Adrenal gland (tissue), 5 donors: ENCODE measurements around the gene SPAG9.
"Not testable (repeated sequence)": the region's sequence is repeated elsewhere in the genome, so short reads cannot be mapped to it uniquely, and the experiment has no call there.

Experiments used
- POLR2A ChIP-seq, 2 donors: fragments of 450-650 bp; IDR thresholded peaks; one replicate each; pipeline ENCODE4 v1.6.1; 2017; ENCODE audit warnings: antibody characterized with exemption in 2 of 2, mild to moderate bottlenecking in 2 of 2, moderate library complexity in 1 of 2
- TF ChIP-seq, protein P1 (sequence below), 6 experiments: fragments of 450-650 bp in 4 of 6; fragments of 200-600 bp in 2 of 6; sonication (generic) in 1 of 6; IDR thresholded peaks; 1 replicate in 5 of 6; 2 replicates in 1 of 6; pipeline versions ENCODE4 v1.5.1 to v1.8.0; 2016 to 2021; ENCODE audit warnings: antibody characterized with exemption in 6 of 6, mild to moderate bottlenecking in 2 of 6, moderate library complexity in 1 of 6
- donor health status: DM: no; HTN: no; CAD: no.

DNA sequence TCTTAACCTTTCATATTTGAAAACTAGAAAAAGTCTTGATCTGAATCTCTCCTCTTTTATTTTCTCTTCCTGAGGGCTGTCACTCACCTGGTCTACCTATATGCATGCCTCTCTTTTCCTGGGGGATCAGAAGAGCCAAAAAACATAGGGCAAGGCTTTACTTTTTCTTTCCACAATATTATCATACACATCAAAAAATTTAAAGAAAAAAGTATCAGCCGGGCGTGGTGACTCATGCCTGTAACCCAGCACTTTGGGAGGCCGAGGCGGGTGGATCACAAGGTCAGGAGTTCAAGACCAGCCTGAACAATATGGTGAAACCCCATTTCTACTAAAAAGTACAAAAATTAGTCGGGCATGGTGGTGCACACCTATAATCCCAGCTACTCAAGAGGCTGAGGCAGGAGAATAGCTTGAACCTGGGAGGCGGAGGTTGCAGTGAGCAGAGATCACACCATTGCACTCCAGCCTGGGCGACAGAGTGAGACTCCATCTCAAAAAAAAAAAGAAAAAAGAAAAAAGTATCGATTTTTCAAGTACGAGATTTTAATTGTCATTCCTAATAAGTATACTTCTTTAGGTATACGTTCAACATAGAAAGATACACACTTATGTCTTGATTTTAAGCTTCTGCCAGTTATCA lies 1.9 kb upstream of the SPAG9 start:
- TF ChIP-seq, protein P1, sequence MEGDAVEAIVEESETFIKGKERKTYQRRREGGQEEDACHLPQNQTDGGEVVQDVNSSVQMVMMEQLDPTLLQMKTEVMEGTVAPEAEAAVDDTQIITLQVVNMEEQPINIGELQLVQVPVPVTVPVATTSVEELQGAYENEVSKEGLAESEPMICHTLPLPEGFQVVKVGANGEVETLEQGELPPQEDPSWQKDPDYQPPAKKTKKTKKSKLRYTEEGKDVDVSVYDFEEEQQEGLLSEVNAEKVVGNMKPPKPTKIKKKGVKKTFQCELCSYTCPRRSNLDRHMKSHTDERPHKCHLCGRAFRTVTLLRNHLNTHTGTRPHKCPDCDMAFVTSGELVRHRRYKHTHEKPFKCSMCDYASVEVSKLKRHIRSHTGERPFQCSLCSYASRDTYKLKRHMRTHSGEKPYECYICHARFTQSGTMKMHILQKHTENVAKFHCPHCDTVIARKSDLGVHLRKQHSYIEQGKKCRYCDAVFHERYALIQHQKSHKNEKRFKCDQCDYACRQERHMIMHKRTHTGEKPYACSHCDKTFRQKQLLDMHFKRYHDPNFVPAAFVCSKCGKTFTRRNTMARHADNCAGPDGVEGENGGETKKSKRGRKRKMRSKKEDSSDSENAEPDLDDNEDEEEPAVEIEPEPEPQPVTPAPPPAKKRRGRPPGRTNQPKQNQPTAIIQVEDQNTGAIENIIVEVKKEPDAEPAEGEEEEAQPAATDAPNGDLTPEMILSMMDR (IDR thresholded peaks at IDR 0.05) = not testable (repeated sequence)
- TF ChIP-seq POLR2A (IDR thresholded peaks at IDR 0.05) = not testable (repeated sequence)
